Measurements from ENCODE around the gene JPH2.

- TF ChIP-seq YY1 (IDR thresholded peaks at IDR 0.05; ENCODE audit: insufficient read depth, insufficient read length) = no peak
- no peak for TF ChIP-seq ZNF274 (IDR thresholded peaks at IDR 0.05; ENCODE audit: low read depth, low read length)
Observed at GRCh38 chr20:44091026-44091425, 96.0 kb downstream of the JPH2 start.

Data from NT2/D1 (cell line).